GM23338 (cell line): ENCODE results near the gene HAPLN2. TPM values are rescaled to one million over a fixed set of nuclear protein-coding genes. Genes with fewer than 3 reads are reported as not detected.

Source experiments
- ATAC-seq: fragments of 200-7000 bp; cut with Tn5 transposase; 3 replicates; pipeline ENCODE4 v1.9.1; 2020
- DNase-seq: peaks from one replicate; pipeline ENCODE4 v3.0.0-alpha.2; 2015; ENCODE audit warnings: low spot score
- H2AFZ ChIP-seq: fragments of 200-600 bp; sonication (generic); 2 replicates; pipeline ENCODE4 v1.8.0; 2016; ENCODE audit warnings: antibody characterized with exemption, mild to moderate bottlenecking, moderate library complexity
- H3F3A ChIP-seq: fragments of 200-600 bp; sonication (generic); replicated peaks from 2 replicates; pipeline ENCODE4 v1.8.0; 2017; ENCODE audit warnings: antibody characterized with exemption, mixed run types, low read depth
- H3K27ac ChIP-seq: fragments of 200-600 bp; sonication (generic); 2 replicates; pipeline ENCODE4 v1.6.1; 2016; ENCODE audit warnings: low read depth
- H3K27me3 ChIP-seq: fragments of 200-600 bp; sonication (generic); 2 replicates; pipeline ENCODE4 v1.8.0; 2016; ENCODE audit warnings: mild to moderate bottlenecking, mixed run types, moderate library complexity; ENCODE audit not compliant: insufficient read depth
- H3K36me3 ChIP-seq: fragments of 200-600 bp; sonication (generic); 2 replicates; pipeline ENCODE4 v1.8.0; 2016; ENCODE audit warnings: mild to moderate bottlenecking; ENCODE audit not compliant: insufficient read depth
- H3K4me1 ChIP-seq: fragments of 200-600 bp; sonication (generic); 2 replicates; pipeline ENCODE4 v1.8.0; 2016; ENCODE audit warnings: mild to moderate bottlenecking, moderate library complexity; ENCODE audit not compliant: insufficient read depth
- H3K4me2 ChIP-seq: fragments of 200-600 bp; sonication (generic); 2 replicates; pipeline ENCODE4 v1.7.1; 2017; ENCODE audit warnings: mixed run types
- H3K4me3 ChIP-seq: fragments of 200-600 bp; sonication (generic); 2 replicates; pipeline ENCODE4 v1.6.1; 2016; ENCODE audit warnings: mixed run types
- H3K79me2 ChIP-seq: fragments of 200-600 bp; sonication (generic); replicated peaks from 2 replicates; pipeline ENCODE4 v1.8.0; 2017; ENCODE audit warnings: mild to moderate bottlenecking; ENCODE audit not compliant: insufficient read depth
- H3K9me2 ChIP-seq: fragments of 200-600 bp; sonication (generic); 2 replicates; pipeline ENCODE4 v1.8.0; 2017; ENCODE audit not compliant: insufficient read depth
- H4K20me1 ChIP-seq: fragments of 200-600 bp; sonication (generic); replicated peaks from 2 replicates; pipeline ENCODE4 v1.8.0; 2017; ENCODE audit warnings: mild to moderate bottlenecking; ENCODE audit not compliant: insufficient read depth
- H3K27ac Mint-ChIP-seq: 2 replicates; pipeline ENCODE4 v1.8.0; 2020; ENCODE audit warnings: inconsistent platforms, mild to moderate bottlenecking, moderate library complexity, mixed read lengths
- H3K27me3 Mint-ChIP-seq: 3 replicates; pipeline ENCODE4 v1.8.0; 2022; ENCODE audit warnings: low read depth, mild to moderate bottlenecking, moderate library complexity, mixed read lengths, inconsistent platforms; ENCODE audit not compliant: insufficient read depth, poor library complexity
- H3K36me3 Mint-ChIP-seq: 3 replicates; pipeline ENCODE4 v1.8.0; 2021; ENCODE audit warnings: low read depth, mild to moderate bottlenecking, inconsistent platforms, moderate library complexity, mixed read lengths
- H3K4me1 Mint-ChIP-seq: 3 replicates; pipeline ENCODE4 v1.8.0; 2020; ENCODE audit warnings: mild to moderate bottlenecking, inconsistent platforms, mixed read lengths
- H3K4me3 Mint-ChIP-seq: 3 replicates; pipeline ENCODE4 v1.8.0; 2021; ENCODE audit warnings: moderate library complexity, mild to moderate bottlenecking, inconsistent platforms, mixed read lengths
- H3K9me3 Mint-ChIP-seq: 3 replicates; pipeline ENCODE4 v1.8.0; 2020; ENCODE audit warnings: moderate library complexity, mild to moderate bottlenecking, inconsistent platforms, mixed read lengths
- CREB1 ChIP-seq: fragments of 250-450 bp; sonication (Bioruptor Pico); IDR thresholded peaks from 2 replicates; pipeline ENCODE4 v1.5.0; 2020; ENCODE audit warnings: low read depth, mild to moderate bottlenecking, moderate library complexity
- CTCF ChIP-seq, 2 experiments: fragments of 200-600 bp in 1 of 2; sonication (generic) in 1 of 2; conservative IDR thresholded peaks; 2 replicates each; pipeline versions ENCODE4 v1.5.1 to v1.6.1; 2016 to 2017; ENCODE audit warnings: antibody characterized with exemption in 2 of 2, low read depth in 2 of 2, mild to moderate bottlenecking in 2 of 2, moderate library complexity in 1 of 2
- EZH2 ChIP-seq: fragments of 200-600 bp; sonication (generic); IDR thresholded peaks from one replicate; pipeline ENCODE4 v1.8.0; 2017; ENCODE audit warnings: antibody characterized with exemption, mild to moderate bottlenecking, low read depth; ENCODE audit not compliant: unreplicated experiment
- EZH2phosphoT487 ChIP-seq: fragments of 200-600 bp; sonication (generic); IDR thresholded peaks from one replicate; pipeline ENCODE4 v1.8.1; 2018; ENCODE audit warnings: antibody characterized with exemption; ENCODE audit not compliant: unreplicated experiment
- JUNB ChIP-seq: IDR thresholded peaks from one replicate; pipeline ENCODE4 v1.6.1; 2016; ENCODE audit warnings: antibody characterized with exemption; ENCODE audit not compliant: unreplicated experiment
- NANOG ChIP-seq: IDR thresholded peaks from 2 replicates; pipeline ENCODE4 v1.6.1; 2016; ENCODE audit warnings: antibody characterized with exemption, borderline replicate concordance
- POLR2AphosphoS5 ChIP-seq: IDR thresholded peaks from 2 replicates; pipeline ENCODE4 v1.6.1; 2016; ENCODE audit warnings: antibody characterized with exemption, low read depth
- REST ChIP-seq: IDR thresholded peaks from one replicate; pipeline ENCODE4 v1.6.1; 2018; ENCODE audit warnings: antibody characterized with exemption; ENCODE audit not compliant: unreplicated experiment
- STAT1 ChIP-seq: IDR thresholded peaks from one replicate; pipeline ENCODE4 v1.6.1; 2016; ENCODE audit warnings: antibody characterized with exemption; ENCODE audit not compliant: unreplicated experiment
- ZNF114 ChIP-seq: fragments of 250-450 bp; sonication (Bioruptor Pico); IDR thresholded peaks from 2 replicates; pipeline ENCODE4 v1.5.0; 2020; ENCODE audit warnings: mild to moderate bottlenecking, moderate library complexity
- ZNF331 ChIP-seq: fragments of 250-450 bp; sonication (Bioruptor Pico); IDR thresholded peaks from 2 replicates; pipeline ENCODE4 v1.5.0; 2020; ENCODE audit warnings: low read depth, mild to moderate bottlenecking, moderate library complexity
- polyA plus RNA-seq: library from polyadenylated mRNA; unstranded; fragments of >200 nt; fragmentation: Nextera tagmentation; extraction: Ambion mirVana; gene quantifications from 2 replicates; pipeline ENCODE4 v1.2.1, GENCODE V29; 2016
- total RNA-seq: library from RNA; depleted of rRNA; stranded (reverse); fragments of >200 nt; shearing (Covaris generic); gene quantifications from 2 replicates; pipeline ENCODE4 v1.2.3, GENCODE V29; 2014

Gene HAPLN2
- total and polyA plus RNA-seq, 2 experiments from 2014 or later: 0.53 TPM; not detected in 1

GRCh38 chr1:156615946-156616345 is 3.3 kb upstream of the HAPLN2 start (continued):
- TF ChIP-seq REST (no peak), EZH2 (no peak), ZNF114 (CRISPR knock-in tag) (no peak), ZNF331 (CRISPR knock-in tag) (no peak), EZH2phosphoT487 (no peak), CTCF (conservative IDR thresholded peaks at IDR 0.05; ENCODE audit: low read depth in 2 of 2) (no peak), NANOG (no peak), CREB1 (CRISPR knock-in tag) (no peak), POLR2AphosphoS5 (no peak), STAT1 (no peak), JUNB (no peak)

GRCh38 chr1:156616463-156616862 is 2.8 kb upstream of the HAPLN2 start:
- H3K4me3 Mint-ChIP-seq: no peak overlapping the region
- no peaks in the 10 kb centered on the region for H4K20me1 ChIP-seq
- H3K27me3 ChIP-seq: peaks cover 21% of the 10 kb centered on the region
- H3K36me3 Mint-ChIP-seq: no peaks in the 10 kb centered on the region
- H3K4me1 ChIP-seq: peaks cover 7% of the 10 kb centered on the region; the same call in 1 of the 2 replicates
- peaks cover 16% of the 10 kb centered on the region for H3K27me3 Mint-ChIP-seq
- no peak for ATAC-seq
- no peaks in the 10 kb centered on the region for H3K9me2 ChIP-seq
- H3K4me2 ChIP-seq: no peak overlapping the region
- H3K36me3 ChIP-seq: no peaks in the 10 kb centered on the region
- TF ChIP-seq CTCF (conservative IDR thresholded peaks at IDR 0.05; ENCODE audit: low read depth in 2 of 2) (no peak), ZNF331 (CRISPR knock-in tag) (no peak), CREB1 (CRISPR knock-in tag) (no peak), NANOG (no peak)
- H3K4me3 ChIP-seq: no peak overlapping the region
- H3K79me2 ChIP-seq: no peaks in the 10 kb centered on the region
- no peak for DNase-seq
- 0 out of 2 replicates have a peak overlapping the region, but pooled peaks have one; percentile 20 for H2AFZ ChIP-seq
- peaks cover 6% of the 10 kb centered on the region; the same call in 1 of the 2 replicates for H3F3A ChIP-seq
- no peak overlapping the region for H3K27ac ChIP-seq
- no peak overlapping the region for H3K27ac Mint-ChIP-seq
- H3K9me3 Mint-ChIP-seq: no peaks in the 10 kb centered on the region
- peaks cover 14% of the 10 kb centered on the region for H3K4me1 Mint-ChIP-seq
